Measurements from ENCODE around the gene OR2B2. TPM values are rescaled to one million over a fixed set of nuclear protein-coding genes. Genes with fewer than 3 reads are reported as not detected.

Gene OR2B2
- total RNA-seq, 1 experiment from 2014 or later = not detected

DNA sequence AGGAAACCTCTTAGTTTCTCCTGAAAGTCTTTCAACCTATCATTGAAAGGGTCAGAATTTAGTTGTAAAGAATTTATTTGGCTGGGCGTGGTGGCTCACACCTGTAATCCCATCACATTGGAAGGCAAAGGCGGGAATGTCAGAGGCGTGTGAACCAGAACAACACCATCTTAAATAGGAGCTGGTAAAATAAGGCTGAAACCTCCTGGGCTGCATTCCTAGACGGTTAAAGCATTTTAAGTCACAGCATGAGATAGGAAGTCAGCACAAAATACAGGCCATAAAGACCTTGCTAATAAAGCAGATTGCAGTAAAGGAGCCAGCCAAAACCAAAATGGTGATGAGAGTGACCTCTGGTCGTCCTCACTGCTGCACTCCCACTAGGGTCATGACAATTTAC is 29.6 kb downstream of the OR2B2 start:
- ChIA-PET CTCF (no interaction called here), POLR2A (ENCODE audit: low non-redundant PET) (no interaction called here)
- Histone ChIP-seq H3K36me3 (ENCODE audit: insufficient read depth, low read length, poor library complexity, severe bottlenecking) (no peaks in the 10 kb centered on the region), H3K9me3 (ENCODE audit: low read depth, low read length, poor library complexity, severe bottlenecking) (no peaks in the 10 kb centered on the region), H3K4me1 (ENCODE audit: insufficient read depth, low read length, poor library complexity, severe bottlenecking) (no peaks in the 10 kb centered on the region), H3K27ac (ENCODE audit: low read depth, low read length, poor library complexity, severe bottlenecking) (peak overlapping the region; percentile 10), H3K4me3 (ENCODE audit: low read depth, low read length, poor library complexity, severe bottlenecking) (no peak overlapping the region), H3K27me3 (replicated peaks; ENCODE audit: insufficient read depth, low read depth, low read length, poor library complexity) (no peaks in the 10 kb centered on the region)
- DNase-seq (ENCODE audit: low spot score) = peak; percentile 58
- BruUV-seq (replicated peaks) = no TSS peak
- TF ChIP-seq EZH2 (IDR thresholded peaks at IDR 0.05; ENCODE audit: borderline replicate concordance, low read depth, low read length, poor library complexity, severe bottlenecking) = no peak
- TF ChIP-seq, protein P1, sequence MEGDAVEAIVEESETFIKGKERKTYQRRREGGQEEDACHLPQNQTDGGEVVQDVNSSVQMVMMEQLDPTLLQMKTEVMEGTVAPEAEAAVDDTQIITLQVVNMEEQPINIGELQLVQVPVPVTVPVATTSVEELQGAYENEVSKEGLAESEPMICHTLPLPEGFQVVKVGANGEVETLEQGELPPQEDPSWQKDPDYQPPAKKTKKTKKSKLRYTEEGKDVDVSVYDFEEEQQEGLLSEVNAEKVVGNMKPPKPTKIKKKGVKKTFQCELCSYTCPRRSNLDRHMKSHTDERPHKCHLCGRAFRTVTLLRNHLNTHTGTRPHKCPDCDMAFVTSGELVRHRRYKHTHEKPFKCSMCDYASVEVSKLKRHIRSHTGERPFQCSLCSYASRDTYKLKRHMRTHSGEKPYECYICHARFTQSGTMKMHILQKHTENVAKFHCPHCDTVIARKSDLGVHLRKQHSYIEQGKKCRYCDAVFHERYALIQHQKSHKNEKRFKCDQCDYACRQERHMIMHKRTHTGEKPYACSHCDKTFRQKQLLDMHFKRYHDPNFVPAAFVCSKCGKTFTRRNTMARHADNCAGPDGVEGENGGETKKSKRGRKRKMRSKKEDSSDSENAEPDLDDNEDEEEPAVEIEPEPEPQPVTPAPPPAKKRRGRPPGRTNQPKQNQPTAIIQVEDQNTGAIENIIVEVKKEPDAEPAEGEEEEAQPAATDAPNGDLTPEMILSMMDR (conservative IDR thresholded peaks at IDR 0.05; ENCODE audit: low read depth, low read length) = no peak
- intact Hi-C loops (cut with micrococcal nuclease; ENCODE audit: unreplicated experiment) = no loop called here

DNA sequence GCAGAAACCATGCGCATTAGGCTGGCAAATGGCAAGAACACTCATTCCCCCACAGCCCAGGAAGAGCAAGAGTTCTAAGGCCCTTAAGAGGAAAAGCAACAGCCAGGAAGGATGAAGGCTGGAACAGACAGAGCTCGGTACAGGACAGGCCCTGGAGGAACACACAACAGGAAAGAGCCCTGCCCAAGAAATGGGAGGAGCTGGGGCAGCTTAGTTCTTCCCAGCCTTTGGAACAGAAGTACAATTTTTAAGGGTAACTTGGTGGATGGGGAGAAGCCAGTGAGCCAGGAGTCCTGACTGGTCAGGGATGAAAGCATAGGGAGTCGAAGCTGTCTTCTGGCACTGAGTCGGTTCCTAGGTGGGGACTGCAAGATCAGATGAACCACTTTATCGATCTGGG is 32.4 kb downstream of the OR2B2 start:
- Histone ChIP-seq H3K9me3 (ENCODE audit: low read depth, low read length, poor library complexity, severe bottlenecking) (no peaks in the 10 kb centered on the region), H3K27me3 (replicated peaks; ENCODE audit: insufficient read depth, low read depth, low read length, poor library complexity) (no peaks in the 10 kb centered on the region), H3K4me1 (ENCODE audit: insufficient read depth, low read length, poor library complexity, severe bottlenecking) (no peaks in the 10 kb centered on the region), H3K27ac (ENCODE audit: low read depth, low read length, poor library complexity, severe bottlenecking) (no peak overlapping the region), H3K4me3 (ENCODE audit: low read depth, low read length, poor library complexity, severe bottlenecking) (no peak overlapping the region), H3K36me3 (ENCODE audit: insufficient read depth, low read length, poor library complexity, severe bottlenecking) (no peaks in the 10 kb centered on the region)
- intact Hi-C loops (cut with micrococcal nuclease; ENCODE audit: unreplicated experiment) = no loop called here
- no peak for TF ChIP-seq EZH2 (IDR thresholded peaks at IDR 0.05; ENCODE audit: borderline replicate concordance, low read depth, low read length, poor library complexity, severe bottlenecking)
- TF ChIP-seq, protein P1 (conservative IDR thresholded peaks at IDR 0.05; ENCODE audit: low read depth, low read length) = no peak
- no TSS peak for BruUV-seq (replicated peaks)
- no peak for DNase-seq (ENCODE audit: low spot score)
- POLR2A ChIA-PET (ENCODE audit: low non-redundant PET) = interaction anchor here (0.6 to 1.0 kb wide), 2 partner anchors 13 to 1863 kb away, joined by 3 read pairs; a partner anchor contains a TSS
- CTCF ChIA-PET = no interaction called here

DNA sequence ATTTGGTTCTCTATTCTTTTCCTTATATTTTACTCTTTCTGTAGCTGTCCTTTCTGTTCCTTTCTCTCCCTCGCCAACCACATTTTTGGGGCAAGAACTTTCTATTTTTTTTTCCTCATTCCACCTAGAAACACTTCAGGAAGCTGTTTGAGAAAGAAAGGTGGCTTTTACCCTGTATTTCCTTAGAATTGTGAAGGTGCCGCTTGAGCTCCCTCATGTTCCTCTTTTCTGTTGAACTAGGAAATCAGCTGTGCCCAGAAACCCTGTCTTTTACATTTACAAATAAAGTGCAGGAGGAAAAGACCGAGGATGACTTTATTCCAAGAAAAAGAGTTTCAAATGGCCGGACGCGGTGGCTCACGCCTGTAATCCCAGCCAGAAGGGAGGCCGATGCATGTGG is 38.2 kb downstream of the OR2B2 start:
- TF ChIP-seq, protein P1 (conservative IDR thresholded peaks at IDR 0.05; ENCODE audit: low read depth, low read length) = no peak
- no peak for TF ChIP-seq EZH2 (IDR thresholded peaks at IDR 0.05; ENCODE audit: borderline replicate concordance, low read depth, low read length, poor library complexity, severe bottlenecking)
- ChIA-PET POLR2A (ENCODE audit: low non-redundant PET) (interaction anchor here (0.6 to 3.1 kb wide), 2 partner anchors 19 to 1605 kb away, joined by 7 to 32 read pairs; a partner anchor contains a TSS), CTCF (no interaction called here)
- Histone ChIP-seq H3K27ac (ENCODE audit: low read depth, low read length, poor library complexity, severe bottlenecking) (peak overlapping the region; percentile 93), H3K4me3 (ENCODE audit: low read depth, low read length, poor library complexity, severe bottlenecking) (no peak overlapping the region), H3K27me3 (replicated peaks; ENCODE audit: insufficient read depth, low read depth, low read length, poor library complexity) (no peaks in the 10 kb centered on the region), H3K36me3 (ENCODE audit: insufficient read depth, low read length, poor library complexity, severe bottlenecking) (no peaks in the 10 kb centered on the region), H3K9me3 (ENCODE audit: low read depth, low read length, poor library complexity, severe bottlenecking) (no peaks in the 10 kb centered on the region), H3K4me1 (ENCODE audit: insufficient read depth, low read length, poor library complexity, severe bottlenecking) (peaks cover 5% of the 10 kb centered on the region)
- BruUV-seq (replicated peaks) = no TSS peak
- DNase-seq (ENCODE audit: low spot score) = no peak
- intact Hi-C loops (cut with micrococcal nuclease; ENCODE audit: unreplicated experiment) = no loop called here
